ENCODE results near the gene CYTH3. TPM values are rescaled to one million over a fixed set of nuclear protein-coding genes. Genes with fewer than 3 reads are reported as not detected.

CYTH3 gene
- total and polyA plus RNA-seq, 9 of the 15 experiments (the other 6 are each of a cell fraction or from before 2014, with no cell fraction given): 0.25 to 15.2 (median 11.4) TPM

GRCh38 chr7:6221340-6222319 lies 50.8 kb downstream of the CYTH3 start (continued):
- TF ChIP-seq ZBTB49 (CRISPR knock-in tag; IDR thresholded peaks at IDR 0.05; ENCODE audit: borderline replicate concordance) (no peak), GATAD2A (IDR thresholded peaks at IDR 0.05) (no peak), ATF7 (IDR thresholded peaks at IDR 0.05) (peak; percentile 70), SPI1 (IDR thresholded peaks at IDR 0.05; ENCODE audit: borderline replicate concordance, low read depth, low read length) (no peak), MAFF (IDR thresholded peaks at IDR 0.05; ENCODE audit: low read length) (peak; percentile 60; the same call in 1 of the 2 replicates), PRDM10 (IDR thresholded peaks at IDR 0.05; ENCODE audit: partially characterized antibody) (no peak), CEBPG (CRISPR knock-in tag; IDR thresholded peaks at IDR 0.05) (peak; percentile 25; the same call in 1 of the 2 replicates), CEBPG (tag; conservative IDR thresholded peaks at IDR 0.05 in 1 of 2, IDR thresholded peaks at IDR 0.05 in 1 of 2) (peak; percentile 86 to 94), ZBTB9 (CRISPR knock-in tag; IDR thresholded peaks at IDR 0.05) (0 out of 2 replicates have a peak, but pooled peaks have one; percentile 29), NRF1 (conservative IDR thresholded peaks at IDR 0.05 in 1 of 2, IDR thresholded peaks at IDR 0.05 in 1 of 2) (no peak), RCOR1 (IDR thresholded peaks at IDR 0.05; ENCODE audit: borderline replicate concordance in 1 of 2, low read depth in 2 of 2, low read length in 2 of 2) (peak in 1 of 2 experiments; percentile 96; a peak in 2 of 4 replicates), ZNF253 (CRISPR knock-in tag; conservative IDR thresholded peaks at IDR 0.05) (no peak)

All from K562 (cell line).